NCI-H2081 treated with DMSO at 0.1 percent for 48 hours (cell line): ENCODE measurements around the gene RFX5.

ENCODE experiments used
- DNase-seq: peaks from one replicate; lab custom pipeline; 2025; lab: John Stamatoyannopoulos, UW

Gene RFX5

GRCh38 chr1:151325231-151325630, 21.8 kb downstream of the RFX5 start:
- DNase-seq, result no peak

- DNase-seq, result no peak
Observed at GRCh38 chr1:151324390-151324930, 22.6 kb downstream of the RFX5 start.

- DNase-seq, result no peak
Observed at GRCh38 chr1:151318975-151319374, 28.1 kb downstream of the RFX5 start.

- no peak for DNase-seq
Observed at GRCh38 chr1:151315565-151316235, 31.4 kb downstream of the RFX5 start.

GRCh38 chr1:151314137-151314875, 32.7 kb downstream of the RFX5 start:
- DNase-seq, result no peak

- no peak for DNase-seq
Observed at GRCh38 chr1:151313501-151313900, 33.6 kb downstream of the RFX5 start.

GRCh38 chr1:151312826-151313225, 34.2 kb downstream of the RFX5 start:
- DNase-seq, result no peak

GRCh38 chr1:151312411-151312810, 34.6 kb downstream of the RFX5 start:
- no peak for DNase-seq

GRCh38 chr1:151311589-151312331, 35.3 kb downstream of the RFX5 start:
- DNase-seq, result no peak

- DNase-seq, result no peak
Observed at GRCh38 chr1:151311011-151311410, 36.0 kb downstream of the RFX5 start.

- no peak for DNase-seq
Observed at GRCh38 chr1:151309811-151310323, 37.2 kb downstream of the RFX5 start.

- no peak for DNase-seq
Observed at GRCh38 chr1:151294742-151295462, 52.1 kb downstream of the RFX5 start.

- DNase-seq, result no peak
Observed at GRCh38 chr1:151293093-151293492, 54.0 kb downstream of the RFX5 start.

- DNase-seq, result no peak
Observed at GRCh38 chr1:151292207-151293030, 54.6 kb downstream of the RFX5 start.

GRCh38 chr1:151290709-151291303, 56.2 kb downstream of the RFX5 start:
- DNase-seq, result no peak
